Body of pancreas (tissue), 4 donors: ENCODE data around the gene TOR1AIP1. TPM values are rescaled to one million over a fixed set of nuclear protein-coding genes. Genes with fewer than 3 reads are reported as not detected.
"Not testable (repeated sequence)": the region's sequence is repeated elsewhere in the genome, so short reads cannot be mapped to it uniquely, and the experiment has no call there.

Experiments used
- ATAC-seq: fragments of 150-250 bp; one replicate; pipeline ENCODE4 v1.9.1; 2016
- DNase-seq, 4 donors: peaks; one replicate each; pipeline ENCODE4 v3.0.0-alpha.2; 2019
- H3K27ac ChIP-seq, 4 donors: fragments of 200-600 bp; sonication (generic); 1 replicate in 3 of 4; 2 replicates in 1 of 4; pipeline versions ENCODE4 v1.5.1 to v1.6.1; 2016 to 2019; ENCODE audit warnings: mild to moderate bottlenecking in 1 of 4, mixed read lengths in 1 of 4, moderate library complexity in 1 of 4
- H3K27me3 ChIP-seq, 2 donors: fragments of 200-600 bp; sonication (generic); one replicate each; pipeline ENCODE4 v1.6.0; 2016; ENCODE audit warnings: mild to moderate bottlenecking in 1 of 2
- H3K36me3 ChIP-seq, 2 donors: fragments of 200-600 bp; sonication (generic); replicated peaks in 1 of 2; 2 replicates each; pipeline ENCODE4 v1.5.1; 2016; ENCODE audit warnings: low read depth in 2 of 2; ENCODE audit not compliant: insufficient read depth in 1 of 2
- H3K4me1 ChIP-seq: fragments of 200-600 bp; sonication (generic); one replicate; pipeline ENCODE4 v1.6.0; 2016
- H3K4me3 ChIP-seq, 2 donors: fragments of 200-600 bp; sonication (generic); 1 replicate in 1 of 2; 2 replicates in 1 of 2; pipeline ENCODE4 v1.5.1; 2016 to 2019
- H3K9me3 ChIP-seq, 3 donors: fragments of 200-600 bp; sonication (generic); 1 replicate in 2 of 3; 2 replicates in 1 of 3; pipeline ENCODE4 v1.5.1; 2016
- CTCF ChIP-seq, 7 experiments: fragments of 450-650 bp in 4 of 7; fragments of 200-600 bp in 3 of 7; sonication (generic) in 3 of 7; IDR thresholded peaks; one replicate each; pipeline ENCODE4 v1.5.1; 2016 to 2019; ENCODE audit warnings: antibody characterized with exemption in 7 of 7
- POLR2A ChIP-seq, 3 donors: fragments of 450-650 bp; IDR thresholded peaks; one replicate each; pipeline ENCODE4 v1.6.1; 2016; ENCODE audit warnings: antibody characterized with exemption in 3 of 3, mild to moderate bottlenecking in 2 of 3
- whole genome bisulfite sequencing, 2 donors: methylation state at CpG; one replicate each; pipeline ENCODE4 v1.1.5; 2017; 5-methylcytosine and 5-hydroxymethylcytosine counted together
- intact Hi-C: fragments of 100-400 bp; cut with DNase I; formaldehyde crosslinking; loops from one replicate; pipeline ENCODE4 v1.15.1; 2023
- total RNA-seq, 2 donors: library from RNA; depleted of rRNA; stranded (reverse); fragments of >200 nt; gene quantifications; one replicate each; pipeline ENCODE4 v1.1.0, GENCODE V29; 2016

TOR1AIP1 gene
- total RNA-seq, 2 donors from 2014 or later: 22.7 to 29.1 TPM

GRCh38 chr1:179853102-179853501 is 29.0 kb upstream of the TOR1AIP1 start:
- Histone ChIP-seq H3K36me3 (peaks cover 6 to 21% of the 10 kb centered on the region in 2 donors), H3K4me1 (no peaks in the 10 kb centered on the region), H3K27ac (no peak overlapping the region), H3K4me3 (no peak overlapping the region), H3K27me3 (no peaks in the 10 kb centered on the region), H3K9me3 (peaks cover 0 to 3% (median 0%) of the 10 kb centered on the region in 3 donors)
- intact Hi-C loops: no loop called here
- DNase-seq: no peak
- 87 to 92% methylated on average over 1 of the region's 1 CpG for WGBS, 2 donors
- no peak for ATAC-seq
- TF ChIP-seq POLR2A (IDR thresholded peaks at IDR 0.05): no peak
- TF ChIP-seq CTCF (IDR thresholded peaks at IDR 0.05): no peak

- intact Hi-C loops, DNase-seq: not testable (repeated sequence)
Measured at GRCh38 chr1:179855831-179856230, 26.3 kb upstream of the TOR1AIP1 start.

DNA sequence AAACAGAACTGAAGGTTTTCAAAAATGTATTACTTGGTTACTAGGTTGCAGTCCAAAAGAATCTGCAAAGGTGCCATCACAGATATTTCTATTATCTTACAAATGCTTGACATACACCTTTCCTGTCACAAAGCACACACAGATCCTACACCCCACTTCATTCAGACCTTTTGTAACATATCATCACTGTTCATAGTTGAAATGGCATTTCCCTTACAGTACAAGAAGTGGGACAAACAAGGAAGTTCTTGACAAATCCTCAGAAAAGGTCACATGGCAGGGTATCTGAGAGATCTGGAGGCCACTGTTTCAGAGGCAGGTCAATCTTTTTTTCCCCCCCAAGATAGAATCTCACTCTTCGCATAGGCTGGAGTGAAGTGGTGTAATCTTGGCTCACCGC is 25.8 kb upstream of the TOR1AIP1 start:
- TF ChIP-seq POLR2A (IDR thresholded peaks at IDR 0.05) (no peak), CTCF (IDR thresholded peaks at IDR 0.05) (no peak)
- ATAC-seq: no peak
- 82 to 100% methylated on average over 2 of the region's 2 CpGs for WGBS, 2 donors
- no peaks in the 10 kb centered on the region for H3K27me3 ChIP-seq
- H3K9me3 ChIP-seq: peaks cover 0 to 3% (median 0%) of the 10 kb centered on the region in 3 donors
- no peak overlapping the region for H3K27ac ChIP-seq
- peaks cover 0 to 6% of the 10 kb centered on the region in 2 donors for H3K36me3 ChIP-seq
- intact Hi-C loops: no loop called here
- H3K4me1 ChIP-seq: no peaks in the 10 kb centered on the region
- H3K4me3 ChIP-seq: no peak overlapping the region
- DNase-seq: no peak

More at GRCh38 chr1:179855831-179856230, 26.3 kb upstream of the TOR1AIP1 start:
- H3K4me1 ChIP-seq, H3K9me3 ChIP-seq, H3K27ac ChIP-seq, H3K27me3 ChIP-seq, ATAC-seq, H3K36me3 ChIP-seq, H3K4me3 ChIP-seq: not testable (repeated sequence)
- 96 to 97% methylated on average over 4 of the region's 4 CpGs for WGBS, 2 donors

DNA sequence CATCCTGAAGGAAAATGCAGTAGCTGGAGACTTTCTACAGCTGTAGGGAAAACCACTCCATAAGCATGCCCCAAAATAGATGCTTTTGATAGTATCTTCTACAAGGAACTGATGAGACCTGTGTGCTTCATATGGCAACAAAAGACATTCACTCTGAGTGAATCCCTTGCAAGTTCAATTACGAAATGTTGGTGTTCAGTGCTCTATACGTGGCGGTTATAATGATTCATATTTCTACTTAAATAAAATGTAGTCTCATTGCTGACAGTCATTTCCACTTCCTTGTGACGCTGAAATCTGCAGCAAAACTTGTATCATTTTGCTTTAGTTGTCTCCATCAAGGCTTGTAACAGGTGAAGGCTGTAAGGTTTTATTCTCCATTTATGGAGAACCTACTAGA is 25.1 kb upstream of the TOR1AIP1 start:
- intact Hi-C loops: no loop called here
- Histone ChIP-seq H3K27ac (no peak overlapping the region), H3K27me3 (no peaks in the 10 kb centered on the region), H3K4me3 (no peak overlapping the region), H3K4me1 (no peaks in the 10 kb centered on the region), H3K36me3 (peaks cover 0 to 4% of the 10 kb centered on the region in 2 donors), H3K9me3 (peaks cover 0 to 3% (median 0%) of the 10 kb centered on the region in 3 donors)
- WGBS, 2 donors: 88 to 91% methylated on average over 4 of the region's 4 CpGs
- ATAC-seq (no peak), DNase-seq (no peak)
- TF ChIP-seq CTCF (IDR thresholded peaks at IDR 0.05) (no peak), POLR2A (IDR thresholded peaks at IDR 0.05) (no peak)

- H3K4me1 ChIP-seq: peaks cover 5% of the 10 kb centered on the region
- no peaks in the 10 kb centered on the region for H3K27me3 ChIP-seq
- DNase-seq (no peak), ATAC-seq (no peak)
- no peak overlapping the region for H3K27ac ChIP-seq
- 89 to 91% methylated on average over 3 of the region's 3 CpGs for WGBS, 2 donors
- H3K4me3 ChIP-seq: no peak overlapping the region
- TF ChIP-seq CTCF (IDR thresholded peaks at IDR 0.05) (no peak), POLR2A (IDR thresholded peaks at IDR 0.05) (no peak)
- intact Hi-C loops: loop anchor here (10.0 kb wide), 1 partner anchor 314 kb away; no protein-coding TSS in a partner anchor
- H3K9me3 ChIP-seq: no peaks in the 10 kb centered on the region
- peaks cover 9% of the 10 kb centered on the region in 2 donors for H3K36me3 ChIP-seq
Measured at GRCh38 chr1:179860652-179861051, 21.4 kb upstream of the TOR1AIP1 start.
